ENCODE results near the gene ATOX1.

DNA sequence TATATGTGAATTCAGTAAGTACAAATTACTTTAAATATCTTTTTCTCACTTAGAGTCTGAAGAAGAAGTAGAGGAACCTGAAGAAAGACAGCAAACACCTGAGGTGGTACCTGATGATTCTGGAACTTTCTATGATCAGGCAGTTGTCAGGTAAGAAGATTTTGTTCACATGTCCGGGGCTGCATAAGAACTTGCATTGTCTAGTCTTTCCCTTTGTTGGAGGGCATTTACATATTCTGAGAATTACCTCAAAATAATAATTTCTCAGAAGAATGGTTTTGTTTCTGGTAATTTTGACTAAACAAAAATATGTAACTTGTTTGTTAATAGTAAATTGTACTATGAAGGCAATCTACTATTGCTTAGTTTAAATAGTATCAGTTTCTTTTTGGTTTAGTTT lies 37.0 kb upstream of the ATOX1 start:
- TF ChIP-seq, protein P1, sequence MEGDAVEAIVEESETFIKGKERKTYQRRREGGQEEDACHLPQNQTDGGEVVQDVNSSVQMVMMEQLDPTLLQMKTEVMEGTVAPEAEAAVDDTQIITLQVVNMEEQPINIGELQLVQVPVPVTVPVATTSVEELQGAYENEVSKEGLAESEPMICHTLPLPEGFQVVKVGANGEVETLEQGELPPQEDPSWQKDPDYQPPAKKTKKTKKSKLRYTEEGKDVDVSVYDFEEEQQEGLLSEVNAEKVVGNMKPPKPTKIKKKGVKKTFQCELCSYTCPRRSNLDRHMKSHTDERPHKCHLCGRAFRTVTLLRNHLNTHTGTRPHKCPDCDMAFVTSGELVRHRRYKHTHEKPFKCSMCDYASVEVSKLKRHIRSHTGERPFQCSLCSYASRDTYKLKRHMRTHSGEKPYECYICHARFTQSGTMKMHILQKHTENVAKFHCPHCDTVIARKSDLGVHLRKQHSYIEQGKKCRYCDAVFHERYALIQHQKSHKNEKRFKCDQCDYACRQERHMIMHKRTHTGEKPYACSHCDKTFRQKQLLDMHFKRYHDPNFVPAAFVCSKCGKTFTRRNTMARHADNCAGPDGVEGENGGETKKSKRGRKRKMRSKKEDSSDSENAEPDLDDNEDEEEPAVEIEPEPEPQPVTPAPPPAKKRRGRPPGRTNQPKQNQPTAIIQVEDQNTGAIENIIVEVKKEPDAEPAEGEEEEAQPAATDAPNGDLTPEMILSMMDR (conservative IDR thresholded peaks at IDR 0.05 in 1 of 2, IDR thresholded peaks at IDR 0.05 in 1 of 2; ENCODE audit: extremely low read depth in 1 of 2, insufficient read depth in 1 of 2, low read depth in 1 of 2, low read length in 2 of 2), result no peak
- no peak for TF ChIP-seq EZH2 (IDR thresholded peaks at IDR 0.05; ENCODE audit: borderline replicate concordance, low read length)
